Effector memory CD8-positive, alpha-beta T cell (primary cell): ENCODE results near the gene PCDHB2.
A peak's percentile ranks its signal among the peaks of the same experiment; 100 is the strongest.
"Not testable (repeated sequence)": the region's sequence is repeated elsewhere in the genome, so short reads cannot be mapped to it uniquely, and the experiment has no call there.

ENCODE experiments used
- ATAC-seq: fragments of 150-1000 bp; cut with Tn5 transposase; replicated peaks from 2 replicates; pipeline ENCODE4 v1.10.0; 2021; ENCODE audit warnings: mild to moderate bottlenecking, moderate library complexity
- DNase-seq, 3 experiments: peaks; one replicate each; pipeline ENCODE4 v3.0.0; 2021
- H3K27ac Mint-ChIP-seq, 2 donors: one replicate each; pipeline ENCODE4 v1.8.0; 2022; ENCODE audit warnings: mild to moderate bottlenecking in 2 of 2, mixed read lengths in 2 of 2, moderate library complexity in 2 of 2
- H3K27me3 Mint-ChIP-seq, 2 donors: one replicate each; pipeline ENCODE4 v1.8.0; 2022; ENCODE audit warnings: mixed read lengths in 2 of 2
- H3K36me3 Mint-ChIP-seq: one replicate; pipeline ENCODE4 v1.8.0; 2022; ENCODE audit warnings: mild to moderate bottlenecking, moderate library complexity, mixed read lengths; ENCODE audit not compliant: insufficient read depth
- H3K4me1 Mint-ChIP-seq, 2 donors: one replicate each; pipeline ENCODE4 v1.8.0; 2022; ENCODE audit warnings: low read depth in 2 of 2, mixed read lengths in 2 of 2
- H3K4me3 Mint-ChIP-seq, 2 donors: one replicate each; pipeline ENCODE4 v1.8.0; 2022; ENCODE audit warnings: mild to moderate bottlenecking in 2 of 2, mixed read lengths in 2 of 2, moderate library complexity in 2 of 2
- H3K9me3 Mint-ChIP-seq, 2 donors: one replicate each; pipeline ENCODE4 v1.8.0; 2022; ENCODE audit warnings: mixed read lengths in 2 of 2

The PCDHB2 gene

DNA sequence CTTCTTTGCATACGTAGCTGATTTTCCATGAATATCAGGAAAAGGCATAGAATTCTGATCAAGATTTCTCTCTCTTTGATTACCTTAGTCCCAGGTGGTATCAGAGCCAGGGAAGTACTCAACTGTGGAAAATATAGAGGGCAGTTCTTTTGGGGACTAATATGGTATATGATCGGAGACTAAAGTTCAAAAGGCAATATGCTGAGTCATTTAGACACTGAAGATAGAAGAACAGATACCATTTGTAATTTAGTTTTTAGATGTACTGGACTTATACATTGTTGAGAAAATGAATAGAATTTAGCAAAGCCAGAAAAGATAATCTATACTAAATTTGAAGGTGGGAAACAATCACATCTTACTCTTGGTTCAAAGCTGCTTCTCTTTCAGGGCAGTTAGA lies 10.9 kb downstream of the PCDHB2 start:
- ATAC-seq (no peak), DNase-seq (no peak)
- peaks cover 0 to 1% of the 10 kb centered on the region in 2 donors for H3K4me1 Mint-ChIP-seq
- no peak overlapping the region for H3K4me3 Mint-ChIP-seq
- H3K27ac Mint-ChIP-seq = no peak overlapping the region
- no peaks in the 10 kb centered on the region for H3K36me3 Mint-ChIP-seq
- peaks cover 4% of the 10 kb centered on the region in 2 donors for H3K9me3 Mint-ChIP-seq
- H3K27me3 Mint-ChIP-seq = peaks cover 4 to 8% of the 10 kb centered on the region in 2 donors

- H3K36me3 Mint-ChIP-seq = no peaks in the 10 kb centered on the region
- ATAC-seq (no peak), DNase-seq (no peak)
- H3K4me3 Mint-ChIP-seq = no peak overlapping the region
- H3K9me3 Mint-ChIP-seq = peaks cover under 1 to 4% of the 10 kb centered on the region in 2 donors
- H3K27me3 Mint-ChIP-seq = peaks cover 13 to 19% of the 10 kb centered on the region in 2 donors
- no peak overlapping the region for H3K27ac Mint-ChIP-seq
- H3K4me1 Mint-ChIP-seq = no peaks in the 10 kb centered on the region
These were observed 24.8 kb downstream of the PCDHB2 start for GRCh38 chr5:141119250-141119649.

GRCh38 chr5:141121563-141121962 lies 27.1 kb downstream of the PCDHB2 start, which contains the start of gene PCDHB4:
Gene PCDHB4 (plus strand): TSS chr5:141121818. CDS start chr5:141121999, 181 bp downstream.
- Mint-ChIP-seq H3K9me3 (no peaks in the 10 kb centered on the region), H3K27me3 (peaks cover 13 to 19% of the 10 kb centered on the region in 2 donors), H3K4me3 (no peak within 1 kb of the TSS), H3K27ac (no peak within 1 kb of the TSS), H3K4me1 (no peaks in the 10 kb centered on the region), H3K36me3 (no peaks in the 10 kb centered on the region)
- ATAC-seq = no peak
- no peak for DNase-seq

- Mint-ChIP-seq H3K4me1 (no peaks in the 10 kb centered on the region), H3K9me3 (no peaks in the 10 kb centered on the region), H3K27me3 (peaks cover 13 to 19% of the 10 kb centered on the region in 2 donors), H3K4me3 (no peak overlapping the region), H3K36me3 (no peaks in the 10 kb centered on the region), H3K27ac (no peak overlapping the region)
- ATAC-seq = no peak
- DNase-seq = no peak
These were observed 27.6 kb downstream of the PCDHB2 start for GRCh38 chr5:141121985-141122384.

DNA sequence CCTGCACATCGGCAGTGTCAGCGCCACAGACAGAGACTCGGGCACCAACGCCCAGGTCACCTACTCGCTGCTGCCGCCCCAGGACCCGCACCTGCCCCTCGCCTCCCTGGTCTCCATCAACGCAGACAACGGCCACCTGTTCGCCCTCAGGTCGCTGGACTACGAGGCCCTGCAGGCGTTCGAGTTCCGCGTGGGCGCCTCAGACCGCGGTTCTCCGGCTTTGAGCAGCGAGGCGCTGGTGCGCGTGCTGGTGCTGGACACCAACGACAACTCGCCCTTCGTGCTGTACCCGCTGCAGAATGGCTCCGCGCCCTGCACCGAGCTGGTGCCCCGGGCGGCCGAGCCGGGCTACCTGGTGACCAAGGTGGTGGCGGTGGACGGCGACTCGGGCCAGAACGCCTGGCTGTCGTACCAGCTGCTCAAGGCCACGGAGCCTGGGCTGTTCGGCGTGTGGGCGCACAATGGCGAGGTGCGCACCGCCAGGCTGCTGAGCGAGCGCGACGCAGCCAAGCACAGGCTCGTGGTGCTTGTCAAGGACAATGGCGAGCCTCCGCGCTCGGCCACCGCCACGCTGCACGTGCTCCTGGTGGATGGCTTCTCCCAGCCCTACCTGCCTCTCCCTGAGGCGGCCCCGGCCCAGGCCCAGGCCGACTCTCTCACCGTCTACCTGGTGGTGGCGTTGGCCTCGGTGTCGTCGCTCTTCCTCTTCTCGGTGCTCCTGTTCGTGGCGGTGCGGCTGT lies 29.2 kb downstream of the PCDHB2 start:
- not testable (repeated sequence) for H3K4me3 Mint-ChIP-seq, DNase-seq, H3K9me3 Mint-ChIP-seq, H3K4me1 Mint-ChIP-seq, ATAC-seq, H3K36me3 Mint-ChIP-seq, H3K27ac Mint-ChIP-seq
- H3K27me3 Mint-ChIP-seq = peaks cover 15 to 19% of the 10 kb centered on the region in 2 donors

DNA sequence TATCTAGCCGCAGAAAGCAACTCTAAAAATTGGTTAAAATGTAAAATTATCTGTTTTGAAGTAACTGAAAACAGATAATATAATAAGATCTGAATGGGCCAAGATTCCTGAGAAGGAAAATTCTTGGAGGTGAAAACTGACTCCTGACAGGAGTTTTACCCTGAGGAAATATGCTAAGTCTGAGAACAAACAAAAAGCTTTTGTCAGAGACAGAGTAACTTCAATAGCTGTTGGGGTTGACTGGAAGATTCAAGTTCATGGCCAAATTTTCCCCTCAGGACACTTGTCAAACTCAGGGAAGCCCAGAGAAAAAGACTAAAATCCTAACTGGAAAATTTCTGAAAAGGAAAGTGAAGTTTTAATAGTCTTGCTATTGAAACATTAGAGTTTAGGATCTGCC lies 32.9 kb downstream of the PCDHB2 start:
- H3K4me1 Mint-ChIP-seq = no peaks in the 10 kb centered on the region
- no peaks in the 10 kb centered on the region for H3K36me3 Mint-ChIP-seq
- DNase-seq = no peak
- no peak for ATAC-seq
- no peak overlapping the region for H3K4me3 Mint-ChIP-seq
- H3K9me3 Mint-ChIP-seq = no peaks in the 10 kb centered on the region
- H3K27ac Mint-ChIP-seq = no peak overlapping the region
- H3K27me3 Mint-ChIP-seq = peaks cover 9 to 17% of the 10 kb centered on the region in 2 donors

DNA sequence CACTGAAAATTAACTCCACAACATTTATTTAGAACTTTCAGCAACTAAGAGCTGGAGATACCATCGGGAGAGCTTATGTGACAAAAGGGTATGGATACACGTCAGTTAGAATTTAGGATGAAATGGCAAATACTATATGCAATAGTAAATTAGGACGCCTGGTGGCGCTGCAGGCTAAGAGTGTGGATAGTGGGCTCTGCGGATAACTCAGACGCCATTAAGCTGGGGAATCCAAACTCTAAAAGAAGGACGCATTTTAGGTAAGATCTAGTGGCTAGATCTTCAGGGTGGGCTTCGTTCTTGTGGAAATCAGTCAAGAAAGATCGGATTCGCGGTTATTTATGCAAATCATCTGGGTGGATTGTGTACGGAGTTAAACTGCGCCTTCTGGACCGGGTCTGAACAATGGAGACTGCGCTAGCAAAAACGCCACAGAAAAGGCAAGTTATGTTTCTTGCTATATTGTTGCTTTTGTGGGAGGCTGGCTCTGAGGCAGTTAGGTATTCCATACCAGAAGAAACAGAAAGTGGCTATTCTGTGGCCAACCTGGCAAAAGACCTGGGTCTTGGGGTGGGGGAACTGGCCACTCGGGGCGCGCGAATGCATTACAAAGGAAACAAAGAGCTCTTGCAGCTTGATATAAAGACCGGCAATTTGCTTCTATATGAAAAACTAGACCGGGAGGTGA lies 40.8 kb downstream of the PCDHB2 start, which contains the start of gene PCDHB5:
PCDHB5 (plus strand) TSS at position 177 of the 688 bp plus-strand sequence; CDS start at position 406, 229 bp downstream.
- no peaks in the 10 kb centered on the region for H3K36me3 Mint-ChIP-seq
- no peak for ATAC-seq
- no peak within 1 kb of the TSS for H3K27ac Mint-ChIP-seq
- peaks cover 4 to 5% of the 10 kb centered on the region in 2 donors for H3K4me1 Mint-ChIP-seq
- peaks cover 8 to 13% of the 10 kb centered on the region in 2 donors for H3K9me3 Mint-ChIP-seq
- peak within 1 kb of the TSS; percentile 29 to 48 for H3K4me3 Mint-ChIP-seq
- no peak for DNase-seq
- H3K27me3 Mint-ChIP-seq = peaks cover 8 to 9% of the 10 kb centered on the region in 2 donors

DNA sequence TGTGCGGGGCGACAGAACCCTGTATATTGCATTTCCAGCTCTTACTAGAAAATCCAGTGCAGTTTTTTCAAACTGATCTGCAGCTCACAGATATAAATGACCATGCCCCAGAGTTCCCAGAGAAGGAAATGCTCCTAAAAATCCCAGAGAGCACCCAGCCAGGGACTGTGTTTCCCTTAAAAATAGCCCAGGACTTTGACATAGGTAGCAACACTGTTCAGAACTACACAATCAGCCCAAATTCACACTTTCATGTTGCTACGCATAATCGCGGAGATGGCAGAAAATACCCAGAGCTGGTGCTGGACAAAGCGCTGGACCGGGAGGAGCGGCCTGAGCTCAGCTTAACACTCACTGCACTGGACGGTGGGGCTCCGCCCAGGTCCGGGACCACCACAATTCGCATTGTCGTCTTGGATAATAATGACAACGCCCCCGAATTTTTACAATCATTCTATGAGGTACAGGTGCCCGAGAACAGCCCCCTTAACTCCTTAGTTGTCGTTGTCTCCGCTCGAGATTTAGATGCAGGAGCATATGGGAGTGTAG lies 41.4 kb downstream of the PCDHB2 start:
- Mint-ChIP-seq H3K9me3 (peaks cover 8 to 13% of the 10 kb centered on the region in 2 donors), H3K27ac (no peak overlapping the region), H3K4me1 (peaks cover 4 to 5% of the 10 kb centered on the region in 2 donors), H3K4me3 (no peak overlapping the region), H3K27me3 (peaks cover 8 to 9% of the 10 kb centered on the region in 2 donors), H3K36me3 (no peaks in the 10 kb centered on the region)
- DNase-seq (no peak), ATAC-seq (no peak)

DNA sequence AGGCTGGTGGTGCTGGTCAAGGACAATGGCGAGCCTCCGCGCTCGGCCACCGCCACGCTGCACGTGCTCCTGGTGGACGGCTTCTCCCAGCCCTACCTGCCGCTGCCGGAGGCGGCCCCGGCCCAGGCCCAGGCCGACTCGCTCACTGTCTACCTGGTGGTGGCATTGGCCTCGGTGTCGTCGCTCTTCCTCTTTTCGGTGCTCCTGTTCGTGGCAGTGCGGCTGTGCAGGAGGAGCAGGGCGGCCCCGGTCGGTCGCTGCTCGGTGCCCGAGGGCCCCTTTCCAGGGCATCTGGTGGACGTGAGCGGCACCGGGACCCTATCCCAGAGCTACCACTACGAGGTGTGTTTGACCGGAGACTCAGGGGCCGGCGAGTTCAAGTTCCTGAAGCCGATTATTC lies 42.9 kb downstream of the PCDHB2 start:
- H3K36me3 Mint-ChIP-seq, ATAC-seq, H3K4me1 Mint-ChIP-seq, H3K4me3 Mint-ChIP-seq, DNase-seq, H3K27ac Mint-ChIP-seq: not testable (repeated sequence)
- Mint-ChIP-seq H3K9me3 (peaks cover 8 to 13% of the 10 kb centered on the region in 2 donors), H3K27me3 (peaks cover 9 to 13% of the 10 kb centered on the region in 2 donors)
